HuH-7 (cell line): ENCODE results near the gene HELB.

Source experiments
- DNase-seq: peaks from one replicate; pipeline ENCODE4 v3.0.0; 2011; ENCODE audit warnings: low spot score

Gene HELB

GRCh38 chr12:66361703-66362102 is 59.4 kb downstream of the HELB start:
- no peak for DNase-seq

- no peak for DNase-seq
Observed at GRCh38 chr12:66365718-66366490, 63.6 kb downstream of the HELB start.

- no peak for DNase-seq
Observed at GRCh38 chr12:66367015-66367667, 64.8 kb downstream of the HELB start.

GRCh38 chr12:66371982-66372381 is 69.7 kb downstream of the HELB start:
- DNase-seq = no peak

GRCh38 chr12:66375560-66375959 is 73.3 kb downstream of the HELB start:
- DNase-seq = no peak

- DNase-seq = no peak
Observed at GRCh38 chr12:66379616-66380015, 77.3 kb downstream of the HELB start.

- DNase-seq = no peak
Observed at GRCh38 chr12:66380769-66381535, 78.7 kb downstream of the HELB start.

GRCh38 chr12:66387117-66387516 is 84.8 kb downstream of the HELB start:
- DNase-seq = no peak
